DOHH2 (cell line): Measurements from ENCODE around the gene GALK2.

Experiments
- H3F3A ChIP-seq: fragments of 200-600 bp; sonication (generic), shearing (Covaris generic); 2 replicates; pipeline ENCODE4 v1.6.0; 2016; ENCODE audit warnings: antibody characterized with exemption, mild to moderate bottlenecking; ENCODE audit not compliant: control insufficient read depth, insufficient read depth
- H3K27ac ChIP-seq: fragments of 200-600 bp; sonication (generic); 2 replicates; pipeline ENCODE4 v1.5.1; 2014; ENCODE audit warnings: low read depth, mild to moderate bottlenecking, low read length, moderate library complexity
- H3K27me3 ChIP-seq: fragments of 200-600 bp; sonication (generic); 2 replicates; pipeline ENCODE4 v1.6.1; 2014; ENCODE audit warnings: mild to moderate bottlenecking, low read length, mixed read lengths; ENCODE audit not compliant: control insufficient read depth
- H3K36me3 ChIP-seq: fragments of 200-600 bp; sonication (generic); 2 replicates; pipeline ENCODE4 v1.6.1; 2014; ENCODE audit warnings: mild to moderate bottlenecking, low read length, moderate library complexity, mixed read lengths; ENCODE audit not compliant: control insufficient read depth
- H3K4me1 ChIP-seq: fragments of 200-600 bp; sonication (generic); 2 replicates; pipeline ENCODE4 v1.6.1; 2014; ENCODE audit warnings: mild to moderate bottlenecking, low read length, mixed read lengths; ENCODE audit not compliant: control insufficient read depth
- H3K4me2 ChIP-seq: fragments of 200-600 bp; sonication (generic); 2 replicates; pipeline ENCODE4 v1.6.0; 2014; ENCODE audit warnings: mild to moderate bottlenecking, low read length, moderate library complexity
- H3K4me3 ChIP-seq: fragments of 200-600 bp; sonication (generic); 2 replicates; pipeline ENCODE4 v1.5.1; 2014; ENCODE audit warnings: mild to moderate bottlenecking, low read length, mixed read lengths
- H3K79me2 ChIP-seq: fragments of 200-600 bp; sonication (generic); 2 replicates; pipeline ENCODE4 v1.6.1; 2014; ENCODE audit warnings: mild to moderate bottlenecking, low read length, mixed read lengths; ENCODE audit not compliant: control insufficient read depth
- H3K9me2 ChIP-seq: fragments of 200-600 bp; sonication (generic); replicated peaks from 2 replicates; pipeline ENCODE4 v1.6.1; 2014; ENCODE audit warnings: mild to moderate bottlenecking, low read length, mixed read lengths; ENCODE audit not compliant: control insufficient read depth
- H3K9me3 ChIP-seq: fragments of 200-600 bp; sonication (generic); 2 replicates; pipeline ENCODE4 v1.6.1; 2014; ENCODE audit warnings: antibody characterized with exemption, low read length, mixed read lengths; ENCODE audit not compliant: control insufficient read depth, insufficient read depth
- H4K20me1 ChIP-seq: fragments of 200-600 bp; sonication (generic); 2 replicates; pipeline ENCODE4 v1.6.0; 2014; ENCODE audit warnings: low read depth, mild to moderate bottlenecking, antibody characterized with exemption, low read length, moderate library complexity; ENCODE audit not compliant: control insufficient read depth, insufficient read depth
- CTCF ChIP-seq: fragments of 200-600 bp; sonication (generic); IDR thresholded peaks from one replicate; pipeline ENCODE4 v1.5.1; 2014; ENCODE audit warnings: antibody characterized with exemption, mild to moderate bottlenecking, low read depth, low read length; ENCODE audit not compliant: poor library complexity, severe bottlenecking
- EZH2phosphoT487 ChIP-seq: fragments of 200-600 bp; sonication (generic); IDR thresholded peaks from 2 replicates; pipeline ENCODE4 v1.6.1; 2017; ENCODE audit warnings: borderline replicate concordance, mild to moderate bottlenecking, antibody characterized with exemption, low read length, moderate library complexity, mixed read lengths

Gene GALK2

DNA sequence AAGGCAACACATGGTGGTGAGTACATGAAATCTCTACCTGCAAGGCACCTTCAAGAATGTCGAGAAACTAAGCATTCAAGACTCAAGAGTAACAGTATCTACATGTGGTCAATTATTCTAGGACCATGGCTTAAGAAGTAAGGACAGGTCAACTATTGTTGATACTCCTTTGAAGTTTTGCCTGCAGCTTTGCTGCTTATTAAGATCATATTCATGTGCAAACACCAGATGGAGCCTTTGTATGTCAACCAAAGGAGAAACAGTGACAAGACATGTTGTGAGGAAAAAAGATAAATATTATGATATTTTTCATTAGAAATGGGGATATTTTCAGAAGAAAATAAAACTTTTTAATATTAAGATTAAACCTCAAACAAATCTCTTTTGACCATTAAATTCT, 200.7 kb downstream of the GALK2 start:
- no peaks in the 10 kb centered on the region for H3K9me2 ChIP-seq
- no peak overlapping the region for H3K4me2 ChIP-seq
- no peaks in the 10 kb centered on the region for H3K79me2 ChIP-seq
- no peaks in the 10 kb centered on the region for H3F3A ChIP-seq
- no peaks in the 10 kb centered on the region for H3K4me1 ChIP-seq
- H3K27ac ChIP-seq = no peak overlapping the region
- no peaks in the 10 kb centered on the region for H4K20me1 ChIP-seq
- H3K4me3 ChIP-seq = no peak overlapping the region
- no peaks in the 10 kb centered on the region for H3K27me3 ChIP-seq
- TF ChIP-seq EZH2phosphoT487 (no peak), CTCF (no peak)
- H3K9me3 ChIP-seq = no peaks in the 10 kb centered on the region
- H3K36me3 ChIP-seq = no peaks in the 10 kb centered on the region

DNA sequence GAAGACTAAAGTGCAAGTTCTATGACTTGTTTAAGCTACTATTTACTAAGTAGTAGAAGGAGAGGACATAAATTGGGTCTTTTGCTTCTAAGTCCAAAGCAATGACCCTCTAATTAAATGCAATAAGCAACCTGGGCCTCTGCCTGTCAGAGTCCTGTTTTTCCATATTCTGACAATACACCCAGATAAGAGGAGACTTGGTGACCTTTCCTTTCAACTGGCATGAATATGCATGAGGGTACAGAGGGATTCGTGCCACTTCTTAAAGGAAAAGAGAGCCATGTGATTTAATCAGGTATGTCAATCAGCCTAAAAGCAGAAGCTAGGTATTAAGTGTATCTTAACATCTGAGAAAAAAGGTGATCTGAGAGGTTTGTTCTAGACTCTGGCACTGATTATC, 202.3 kb downstream of the GALK2 start:
- no peaks in the 10 kb centered on the region for H3F3A ChIP-seq
- H3K4me1 ChIP-seq = no peaks in the 10 kb centered on the region
- H3K27ac ChIP-seq = no peak overlapping the region
- H3K9me2 ChIP-seq = no peaks in the 10 kb centered on the region
- TF ChIP-seq CTCF (no peak), EZH2phosphoT487 (no peak)
- H3K4me2 ChIP-seq = no peak overlapping the region
- no peak overlapping the region for H3K4me3 ChIP-seq
- no peaks in the 10 kb centered on the region for H3K36me3 ChIP-seq
- no peaks in the 10 kb centered on the region for H3K9me3 ChIP-seq
- no peaks in the 10 kb centered on the region for H3K79me2 ChIP-seq
- H4K20me1 ChIP-seq = no peaks in the 10 kb centered on the region
- H3K27me3 ChIP-seq = no peaks in the 10 kb centered on the region

DNA sequence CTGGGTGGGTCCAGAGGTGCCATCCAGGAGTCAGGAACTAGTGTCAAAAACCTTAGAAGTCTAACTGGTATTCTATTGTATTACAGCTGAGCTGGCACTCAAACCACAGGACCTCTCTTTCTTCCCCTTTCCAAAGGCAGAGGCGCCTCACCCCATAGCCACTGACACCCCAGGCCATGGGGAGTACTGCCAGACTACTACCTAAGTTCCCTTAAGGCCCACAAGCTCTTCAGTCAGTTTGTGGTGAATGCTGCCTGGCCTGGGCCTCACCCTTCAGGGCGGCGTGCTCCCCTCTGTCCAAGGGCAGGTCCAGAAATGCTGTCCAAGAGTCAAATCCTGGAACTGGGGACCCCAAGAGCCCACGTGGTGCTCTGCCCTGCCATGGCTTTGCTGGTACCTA, 209.9 kb downstream of the GALK2 start:
- TF ChIP-seq EZH2phosphoT487 (no peak), CTCF (no peak)
- H3K27me3 ChIP-seq = no peaks in the 10 kb centered on the region
- H3K36me3 ChIP-seq = no peaks in the 10 kb centered on the region
- no peak overlapping the region for H3K27ac ChIP-seq
- no peak overlapping the region for H3K4me2 ChIP-seq
- H3K79me2 ChIP-seq = no peaks in the 10 kb centered on the region
- H3K9me3 ChIP-seq = no peaks in the 10 kb centered on the region
- H3F3A ChIP-seq = no peaks in the 10 kb centered on the region
- peaks cover 17% of the 10 kb centered on the region for H3K4me1 ChIP-seq
- H3K4me3 ChIP-seq = no peak overlapping the region
- no peaks in the 10 kb centered on the region for H4K20me1 ChIP-seq
- H3K9me2 ChIP-seq = no peaks in the 10 kb centered on the region

GRCh38 chr15:49380912-49381311, 210.9 kb downstream of the GALK2 start:
- H3K27ac ChIP-seq = no peak overlapping the region
- H3K36me3 ChIP-seq = no peaks in the 10 kb centered on the region
- peaks cover 17% of the 10 kb centered on the region for H3K4me1 ChIP-seq
- no peaks in the 10 kb centered on the region for H3K27me3 ChIP-seq
- no peak overlapping the region for H3K4me2 ChIP-seq
- no peaks in the 10 kb centered on the region for H3K79me2 ChIP-seq
- no peak overlapping the region for H3K4me3 ChIP-seq
- H3F3A ChIP-seq = no peaks in the 10 kb centered on the region
- H3K9me3 ChIP-seq = no peaks in the 10 kb centered on the region
- no peak for TF ChIP-seq EZH2phosphoT487
- TF ChIP-seq CTCF = no peak
- H3K9me2 ChIP-seq = no peaks in the 10 kb centered on the region
- no peaks in the 10 kb centered on the region for H4K20me1 ChIP-seq
